ENCODE results near the gene NEURL3. TPM values are rescaled to one million over a fixed set of nuclear protein-coding genes. Genes with fewer than 3 reads are reported as not detected.
"Not testable (repeated sequence)": the region's sequence is repeated elsewhere in the genome, so short reads cannot be mapped to it uniquely, and the experiment has no call there.

The NEURL3 gene
- total RNA-seq, 1 donor from 2014 or later: 7.0 TPM

DNA sequence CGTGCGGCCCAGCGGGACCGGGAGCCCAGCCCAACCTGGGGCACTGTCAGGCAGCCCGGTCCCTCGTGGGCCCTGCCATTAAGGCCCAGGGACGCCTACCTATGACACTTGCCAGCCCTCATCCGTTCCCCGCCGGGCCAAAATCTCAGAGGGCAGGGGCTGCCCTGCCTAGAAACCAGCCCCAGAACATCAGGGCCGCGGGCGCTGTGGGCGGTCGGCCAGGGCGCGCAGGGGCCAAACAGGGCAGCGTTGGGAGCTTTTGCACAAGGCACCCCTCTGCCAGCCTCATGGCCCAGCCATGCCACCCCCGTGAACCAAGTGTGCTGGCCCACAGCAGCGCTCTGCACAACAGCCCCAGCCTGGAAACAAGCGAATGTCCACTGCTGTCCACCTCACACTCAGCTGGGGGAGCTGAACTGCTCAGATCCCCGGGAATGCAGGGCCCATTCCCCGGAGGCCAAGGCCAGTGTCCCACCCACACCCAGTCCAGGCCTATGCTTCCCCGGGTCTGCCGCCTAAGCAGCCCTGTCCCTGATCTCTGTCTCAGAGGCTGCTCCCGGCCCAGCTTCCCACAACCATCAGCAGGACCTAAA, 3.5 kb upstream of the NEURL3 start:
- no peak for DNase-seq (ENCODE audit: extremely low read depth, low read depth, low spot score)

DNA sequence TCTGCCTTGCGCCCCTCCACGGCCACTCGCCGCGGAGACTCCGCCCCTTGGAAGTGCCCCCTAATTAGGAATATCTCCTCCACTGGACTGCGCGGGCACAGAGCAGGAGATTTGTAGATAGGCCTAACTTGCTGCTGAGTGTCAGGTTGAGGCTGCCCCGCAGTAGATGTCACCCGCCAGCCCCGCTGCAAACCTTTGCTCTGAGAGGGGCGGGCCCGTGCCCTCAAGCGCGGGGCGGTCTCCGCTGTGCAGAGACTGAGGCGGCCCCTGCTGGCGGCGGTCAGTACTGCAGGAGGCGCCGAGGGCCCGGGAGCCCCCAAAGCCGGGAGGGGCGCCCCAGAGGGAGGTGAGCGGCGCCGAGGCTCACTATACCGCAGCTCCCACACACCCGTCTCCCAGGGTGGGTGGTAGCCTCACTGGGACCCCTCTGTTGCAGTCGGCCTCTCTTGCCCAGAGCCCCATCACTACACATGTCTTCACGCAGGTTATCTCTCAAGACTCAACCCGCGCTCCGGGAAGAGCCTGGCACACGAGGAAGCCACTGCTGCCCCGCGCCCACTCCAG, 2.9 kb upstream of the NEURL3 start:
- no peak for DNase-seq (ENCODE audit: extremely low read depth, low read depth, low spot score)

DNA sequence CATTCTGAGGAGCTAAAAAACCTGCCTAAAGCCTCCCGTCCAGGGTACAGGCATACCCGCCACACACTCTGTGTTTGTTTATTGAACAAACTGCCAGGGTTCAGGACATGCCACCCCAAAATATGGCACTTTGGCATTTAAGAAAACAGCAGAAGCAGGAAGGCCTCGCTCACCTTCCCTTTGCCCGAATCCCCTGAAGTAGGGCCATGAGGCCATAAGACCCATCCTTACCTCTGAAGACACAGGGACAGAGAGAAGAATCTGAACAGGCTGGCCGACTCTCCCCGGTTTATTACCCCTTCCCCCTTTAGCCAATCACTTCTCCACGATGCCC, 1.7 kb upstream of the NEURL3 start:
- no peak for DNase-seq (ENCODE audit: extremely low read depth, low read depth, low spot score)

DNA sequence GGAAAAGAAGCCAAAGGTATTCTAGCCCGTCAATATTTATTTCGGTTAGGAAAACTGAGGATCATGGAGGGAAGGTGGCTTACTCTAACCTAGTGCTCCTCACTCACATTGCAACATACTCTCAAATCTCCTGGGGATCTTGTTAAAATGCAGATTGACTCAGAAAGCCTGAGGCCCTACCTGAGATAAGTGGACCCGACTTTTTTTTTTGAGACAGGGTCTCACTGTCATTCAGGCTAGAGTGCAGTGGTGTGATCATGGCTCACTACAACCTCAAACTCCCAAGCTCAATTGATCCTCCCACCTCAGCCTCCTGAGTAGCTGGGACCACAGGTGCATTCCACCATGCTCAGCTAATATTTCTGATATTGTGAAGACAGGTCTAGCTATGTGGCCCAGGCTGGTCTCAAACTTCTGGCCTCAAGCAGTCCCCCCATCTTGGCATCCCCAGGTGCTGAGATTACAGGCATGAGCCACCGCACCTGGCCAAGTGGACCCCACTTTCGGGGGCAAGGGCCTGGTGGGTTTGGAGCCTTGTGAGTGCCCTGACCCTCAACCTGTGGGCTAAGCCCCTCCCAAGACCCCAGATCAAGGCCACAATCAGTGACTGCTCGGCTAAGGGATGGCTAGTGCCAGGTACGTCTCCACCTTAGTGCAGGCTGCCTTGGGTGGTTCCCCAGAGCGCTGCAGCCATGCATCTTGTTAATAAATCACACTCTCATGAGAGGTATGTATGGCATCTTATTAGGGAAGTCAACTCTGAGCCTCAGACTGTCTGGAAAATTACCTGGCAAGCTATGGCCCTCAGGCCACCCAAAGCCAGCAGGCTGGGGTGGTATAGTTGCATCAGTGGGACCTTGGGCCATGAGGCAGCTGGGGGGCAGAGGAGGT, 1.1 kb upstream of the NEURL3 start:
- no peak for DNase-seq (ENCODE audit: extremely low read depth, low read depth, low spot score)

DNA sequence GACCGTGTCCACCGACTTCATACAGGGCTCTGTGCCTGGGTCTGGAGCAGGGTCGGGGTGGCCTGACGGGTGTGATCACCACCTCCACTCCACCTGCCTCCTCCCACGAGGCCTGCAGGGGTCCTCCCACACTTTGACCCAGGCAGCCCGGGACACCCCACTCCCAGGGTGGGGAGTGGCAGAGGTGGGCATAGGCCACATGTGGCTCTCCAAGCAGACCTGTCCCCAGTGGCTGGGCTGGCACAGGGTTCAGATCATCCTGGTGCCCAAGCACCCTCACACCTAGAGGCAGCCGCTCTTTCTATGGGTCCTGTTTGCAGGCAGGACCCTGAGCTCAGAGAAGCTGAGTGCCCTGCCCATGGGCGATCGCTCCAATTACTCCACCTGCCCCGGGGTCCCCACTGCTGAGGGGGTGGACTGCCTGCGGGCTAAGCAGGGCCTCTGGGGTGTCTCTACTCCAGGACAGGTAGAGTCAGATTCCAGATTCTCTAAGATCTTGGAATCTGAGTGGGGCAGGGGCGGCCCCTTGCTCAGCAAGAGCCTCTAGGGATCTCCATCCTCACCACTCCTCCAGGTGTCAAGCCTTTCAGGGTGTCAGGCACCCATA, 1.4 kb downstream of the NEURL3 start:
- DNase-seq (ENCODE audit: extremely low read depth, low read depth, low spot score): no peak

DNA sequence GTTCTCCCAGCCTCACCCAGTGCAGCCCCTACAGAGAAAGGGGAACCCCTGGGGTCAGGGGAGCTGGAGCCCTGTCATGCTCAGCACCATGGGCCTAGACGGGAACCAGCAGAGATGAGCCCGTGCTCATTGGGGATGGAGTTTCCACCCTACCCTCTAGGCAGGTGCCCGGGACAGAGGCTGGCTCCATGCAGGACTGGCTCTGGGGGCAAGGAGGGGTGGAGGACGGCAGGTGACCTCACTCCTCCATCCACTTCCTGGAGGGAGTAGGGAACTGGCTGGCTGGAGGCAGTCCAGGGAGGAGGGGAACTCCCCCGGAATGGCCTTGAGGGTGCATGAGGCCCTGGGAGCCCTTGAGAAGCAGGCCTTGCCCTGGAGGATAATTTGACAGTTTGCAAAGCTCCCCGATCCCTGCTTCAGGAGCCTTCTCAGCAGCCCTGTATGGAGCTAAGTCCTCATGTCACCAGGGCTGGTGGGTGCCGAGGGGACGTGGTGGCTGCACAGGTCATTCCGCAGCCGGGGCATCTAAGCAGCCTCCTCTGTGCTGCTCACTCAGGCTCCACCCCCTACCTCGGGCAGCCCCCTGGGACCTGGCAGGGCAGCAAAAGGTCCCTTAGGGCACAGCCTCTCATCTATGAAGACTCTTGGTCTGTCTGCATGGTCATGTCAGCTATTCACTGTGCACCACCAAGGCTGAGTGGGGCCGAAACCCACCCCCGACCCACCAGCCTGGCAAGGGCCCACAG, 2.1 kb downstream of the NEURL3 start:
- DNase-seq (ENCODE audit: extremely low read depth, low read depth, low spot score): no peak

DNA sequence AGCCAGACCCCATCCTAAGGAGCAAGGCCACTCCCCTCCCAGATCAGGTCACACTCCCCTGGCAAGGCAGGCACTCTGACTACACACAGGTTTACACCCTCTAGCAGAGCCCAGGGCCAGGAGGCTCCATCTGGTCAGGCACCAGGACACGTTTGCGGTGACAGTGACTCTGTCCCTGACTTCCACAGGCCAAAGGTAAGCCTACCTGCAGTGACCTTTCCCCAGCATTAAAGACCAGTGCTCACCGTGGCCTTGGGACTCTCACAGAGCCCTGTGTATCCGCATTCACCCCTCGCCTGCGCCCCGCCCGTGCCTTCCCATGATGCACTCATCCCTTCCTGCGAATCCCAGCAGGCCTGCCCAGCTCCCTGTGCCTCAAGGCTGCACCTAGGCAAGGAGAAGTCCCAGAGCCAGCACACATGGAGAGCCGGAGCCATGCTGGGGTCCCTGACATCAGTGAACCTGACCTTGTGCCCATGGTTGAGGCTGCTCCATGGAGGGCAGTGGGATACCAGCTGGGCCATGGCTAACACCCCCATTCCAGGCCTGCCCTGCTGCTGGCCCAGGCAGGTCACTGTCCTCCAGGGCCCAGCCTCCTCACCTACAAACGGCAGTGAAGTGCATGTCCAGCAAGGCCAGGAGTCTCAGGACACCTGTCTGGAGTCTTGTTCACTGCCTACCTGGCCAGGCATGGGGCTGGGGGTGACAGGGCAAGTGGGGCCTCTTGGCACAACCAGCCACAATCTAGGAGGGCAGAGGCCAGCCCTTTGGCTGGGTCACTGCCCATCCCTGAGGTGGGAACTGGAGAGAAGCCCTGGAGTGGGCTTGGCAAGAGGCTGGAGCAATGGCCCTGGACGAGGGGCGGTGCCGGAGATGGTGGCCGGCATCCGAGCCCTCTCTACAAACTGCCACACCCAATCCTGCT, 3.0 kb downstream of the NEURL3 start:
- DNase-seq (ENCODE audit: extremely low read depth, low read depth, low spot score): no peak

DNA sequence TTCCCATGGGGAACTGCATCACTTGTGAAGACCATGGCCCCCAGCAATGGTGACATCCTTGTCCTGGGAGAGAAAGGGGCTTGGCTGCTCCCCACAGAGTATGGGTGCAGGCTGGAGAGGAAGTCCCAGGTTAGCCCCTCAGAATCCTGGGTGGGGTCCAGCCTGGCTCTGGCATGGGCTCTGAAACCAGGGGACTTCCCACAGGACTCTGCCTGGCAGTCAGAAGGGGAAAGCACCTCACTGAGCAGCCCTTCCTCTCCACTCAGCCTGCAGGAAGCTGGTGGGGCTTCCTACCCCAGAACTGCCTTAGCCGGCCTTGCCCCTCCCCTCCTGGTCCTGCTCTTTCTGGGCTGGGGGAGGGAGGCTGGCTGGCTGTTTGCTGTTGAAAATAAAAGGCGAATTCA, 3.7 kb downstream of the NEURL3 start:
- no peak for DNase-seq (ENCODE audit: extremely low read depth, low read depth, low spot score)

DNA sequence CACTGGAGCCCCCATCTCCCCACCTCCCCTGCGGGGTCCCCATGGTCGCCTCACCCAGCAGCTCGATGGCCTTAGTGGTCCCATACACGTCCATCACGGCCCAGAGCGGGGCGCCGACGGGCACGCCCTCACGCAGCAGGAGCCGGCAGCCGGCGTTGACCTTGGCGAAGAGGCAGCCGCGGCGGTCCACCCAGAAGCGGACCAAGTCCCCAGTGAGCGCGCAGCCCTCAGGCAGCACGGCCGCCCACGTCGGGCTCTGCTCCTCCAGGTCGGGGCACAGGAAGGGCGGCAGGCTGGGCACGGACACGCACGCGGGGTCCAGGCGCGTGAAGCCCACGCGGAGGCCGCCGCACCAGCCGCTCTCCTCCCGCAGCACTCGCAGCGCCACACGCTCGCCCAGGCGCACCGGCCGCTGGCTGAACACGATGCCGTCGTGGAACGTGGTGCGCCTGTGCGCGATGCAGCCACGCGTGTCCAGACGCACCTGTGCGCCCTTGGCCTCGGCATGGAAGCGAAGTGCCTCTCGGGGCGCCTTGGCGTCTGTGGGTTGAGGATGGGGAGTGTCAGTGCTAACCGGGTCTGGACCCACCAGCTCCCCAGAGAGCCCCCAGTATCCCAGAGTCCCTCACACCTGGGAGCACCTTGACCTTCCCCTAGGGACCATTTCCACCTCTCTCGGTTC, 4.6 kb downstream of the NEURL3 start:
- no peak for DNase-seq (ENCODE audit: extremely low read depth, low read depth, low spot score)

DNA sequence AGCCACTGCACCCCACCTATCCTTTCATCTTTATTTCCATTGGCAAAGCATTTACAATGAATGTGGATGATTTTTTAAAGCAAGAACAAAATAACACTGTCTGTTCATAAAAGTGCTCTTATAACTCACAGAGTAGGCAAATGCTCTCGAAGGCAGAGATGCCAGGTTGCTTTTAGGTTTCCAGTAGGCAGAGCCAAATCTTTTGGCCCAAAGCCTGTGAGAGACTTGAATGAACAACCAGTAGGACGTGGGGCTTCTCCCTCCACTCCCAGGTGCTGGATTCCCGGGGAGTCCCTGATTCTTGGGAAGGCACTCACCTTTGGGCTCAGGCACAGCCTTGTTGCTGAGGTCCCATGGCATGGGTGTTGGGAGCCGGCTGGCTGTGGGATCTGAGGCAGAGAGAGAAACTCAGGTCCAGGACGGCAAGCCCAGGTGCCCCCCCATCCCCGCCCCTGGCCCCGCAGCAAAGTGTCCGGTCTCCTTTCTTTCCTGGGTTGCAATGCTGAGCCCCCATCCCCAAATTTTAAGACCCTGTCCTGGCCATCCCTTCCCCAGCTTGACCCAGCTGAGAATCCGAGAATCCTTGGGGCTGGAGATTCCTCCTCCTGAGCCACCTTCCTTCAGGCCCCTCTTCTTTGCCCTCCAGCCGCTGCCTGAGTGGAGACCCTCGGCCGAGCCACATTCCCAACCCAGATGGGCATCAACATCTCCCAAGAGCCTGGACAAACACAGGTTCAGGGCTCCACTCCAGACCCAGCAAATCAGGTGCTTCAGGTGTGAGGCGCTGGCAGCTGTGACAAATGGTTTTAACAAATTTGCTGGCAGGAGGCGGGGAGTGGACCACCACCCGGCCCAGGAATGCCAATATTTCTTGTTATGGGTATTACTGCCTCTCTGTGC, 5.8 kb downstream of the NEURL3 start:
- DNase-seq (ENCODE audit: extremely low read depth, low read depth, low spot score): no peak

DNA sequence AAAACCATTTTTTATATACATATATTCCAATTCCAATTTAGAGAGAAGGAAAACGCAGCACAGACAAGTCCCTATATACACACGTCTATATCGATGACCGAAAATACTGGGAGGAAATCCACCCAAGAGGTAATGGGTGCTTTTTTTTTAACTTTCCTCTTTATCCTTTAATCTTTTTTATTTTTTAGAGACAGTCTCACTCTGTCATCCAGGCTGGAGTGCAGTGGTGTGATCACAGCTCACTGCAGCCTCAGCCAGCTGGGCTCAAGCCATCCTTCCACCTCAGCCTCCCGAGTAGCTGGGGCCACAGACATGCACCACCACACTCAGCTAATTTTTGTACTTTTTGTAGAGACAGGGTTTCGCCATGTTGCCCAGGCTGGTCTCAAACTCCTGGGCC, 6.5 kb downstream of the NEURL3 start:
- not testable (repeated sequence) for DNase-seq (ENCODE audit: extremely low read depth, low read depth, low spot score)

DNA sequence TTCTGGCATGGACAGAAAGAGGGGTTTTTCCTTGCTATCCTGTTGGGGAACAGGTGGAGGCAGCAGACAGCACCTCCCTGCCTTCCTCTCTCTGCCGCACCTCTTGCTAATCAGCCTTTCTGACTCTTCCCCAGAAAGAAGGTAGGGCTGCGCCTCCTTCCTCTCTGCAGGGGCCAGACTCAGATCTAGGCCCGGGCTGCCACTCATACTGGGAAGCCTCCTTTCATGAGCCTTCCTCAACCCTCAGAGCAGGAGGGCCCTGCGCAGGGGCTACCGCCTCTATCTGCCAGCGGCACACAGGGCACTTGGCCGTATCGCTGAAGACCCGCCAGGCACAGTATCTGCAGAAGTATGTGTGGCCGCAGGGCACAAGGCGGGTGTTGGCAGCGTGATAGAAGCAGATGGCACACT, 7.1 kb downstream of the NEURL3 start:
- no peak for DNase-seq (ENCODE audit: extremely low read depth, low read depth, low spot score)

DNA sequence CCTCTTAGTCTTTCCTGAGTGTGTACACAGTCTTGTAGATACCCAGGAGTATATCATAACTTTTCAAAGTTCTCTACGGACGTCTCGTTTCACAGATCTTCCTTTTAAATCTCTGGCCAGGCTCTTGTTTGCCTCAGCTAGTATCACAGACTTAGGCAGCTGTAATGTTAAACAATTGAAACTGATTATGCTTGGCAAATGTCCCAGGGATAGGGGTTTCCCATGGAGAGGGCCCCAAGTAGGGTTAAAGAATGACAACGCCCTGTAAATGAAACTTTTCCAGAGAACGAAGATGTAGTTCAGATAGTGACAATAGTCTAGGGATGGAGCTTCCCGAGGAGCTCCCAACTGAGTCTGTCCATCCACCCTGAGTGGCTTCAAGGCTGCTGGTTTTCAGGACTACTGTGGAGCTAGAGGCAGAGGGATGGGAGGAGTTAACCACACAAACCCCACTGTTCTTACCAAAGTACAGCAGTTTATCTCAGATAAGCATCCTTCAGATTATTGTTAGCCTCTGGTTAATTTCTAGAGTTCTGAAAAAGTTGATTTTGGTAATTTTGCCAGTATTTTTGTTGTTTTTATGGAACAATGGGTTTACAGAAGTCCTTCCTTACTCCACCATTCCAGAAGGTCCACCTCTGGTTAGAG, 9.1 kb downstream of the NEURL3 start:
- DNase-seq (ENCODE audit: extremely low read depth, low read depth, low spot score): no peak

DNA sequence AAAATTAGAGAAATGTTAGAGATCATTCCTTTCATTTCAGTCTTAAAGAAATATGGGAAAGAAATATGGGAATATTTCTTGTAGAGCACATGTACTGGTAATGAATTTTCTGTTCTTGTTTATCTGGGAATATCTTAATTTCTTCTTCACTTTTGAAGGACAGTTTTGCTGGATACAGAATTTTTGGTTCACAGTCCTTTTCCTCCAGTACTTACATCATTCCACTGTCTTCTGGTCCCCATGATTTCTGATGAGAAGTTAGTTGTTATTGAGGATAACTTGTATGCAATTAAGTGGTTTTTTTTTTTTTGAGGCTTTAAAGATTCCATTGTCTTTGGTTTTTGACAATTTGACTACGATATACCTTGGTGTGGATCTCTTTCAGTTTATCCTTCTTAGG, 11.0 kb downstream of the NEURL3 start:
- no peak for DNase-seq (ENCODE audit: extremely low read depth, low read depth, low spot score)

DNA sequence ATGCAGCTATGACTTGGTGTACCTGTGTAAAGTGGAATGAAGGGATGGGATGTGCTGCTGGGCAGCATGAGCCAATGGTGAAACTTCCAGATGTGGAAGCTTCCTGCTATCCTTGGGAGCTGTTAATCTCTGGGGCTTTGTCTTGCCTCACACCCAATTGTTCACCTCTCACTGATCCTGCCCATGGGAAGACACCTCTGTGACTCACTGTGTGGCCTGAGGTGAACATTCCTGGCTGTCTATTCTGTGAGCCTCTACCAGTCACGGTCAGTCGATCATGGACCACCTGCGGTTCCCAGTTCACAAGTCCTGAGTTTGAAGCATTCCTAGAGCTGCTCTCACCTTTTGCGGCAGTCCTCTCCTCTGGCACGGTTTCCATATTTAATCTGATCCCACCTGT, 12.1 kb downstream of the NEURL3 start:
- no peak for DNase-seq (ENCODE audit: extremely low read depth, low read depth, low spot score)

DNA sequence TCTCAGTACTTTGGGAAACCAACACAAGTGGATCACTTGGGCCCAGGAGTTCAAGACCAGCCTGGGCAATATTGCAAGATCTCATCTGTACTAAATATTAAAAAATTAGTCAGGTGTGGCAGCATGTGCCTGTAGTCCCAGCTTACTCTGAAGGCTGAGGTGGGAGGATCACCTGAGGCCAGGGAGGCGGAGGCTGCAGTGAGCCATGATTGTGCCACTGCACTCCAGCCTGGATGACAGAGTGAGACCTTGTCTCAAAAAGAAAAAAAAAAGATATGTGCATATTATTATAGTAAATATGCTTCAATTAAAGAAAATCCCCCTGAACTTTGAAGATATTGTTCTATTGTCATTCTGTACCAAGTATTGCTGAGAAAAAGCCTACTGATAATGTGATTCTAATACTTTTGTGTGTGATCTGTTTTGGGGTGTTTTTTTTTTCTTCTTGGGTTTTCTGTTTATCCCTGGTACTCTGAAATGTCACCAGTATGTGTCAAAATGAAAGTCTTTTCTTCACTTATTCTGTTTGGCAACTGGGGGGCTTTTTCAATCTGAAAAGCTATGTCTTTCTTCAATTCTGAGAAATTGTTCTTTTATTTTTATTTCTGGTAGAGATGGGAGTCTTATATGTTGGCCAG, 13.2 kb downstream of the NEURL3 start:
- DNase-seq (ENCODE audit: extremely low read depth, low read depth, low spot score): no peak

DNA sequence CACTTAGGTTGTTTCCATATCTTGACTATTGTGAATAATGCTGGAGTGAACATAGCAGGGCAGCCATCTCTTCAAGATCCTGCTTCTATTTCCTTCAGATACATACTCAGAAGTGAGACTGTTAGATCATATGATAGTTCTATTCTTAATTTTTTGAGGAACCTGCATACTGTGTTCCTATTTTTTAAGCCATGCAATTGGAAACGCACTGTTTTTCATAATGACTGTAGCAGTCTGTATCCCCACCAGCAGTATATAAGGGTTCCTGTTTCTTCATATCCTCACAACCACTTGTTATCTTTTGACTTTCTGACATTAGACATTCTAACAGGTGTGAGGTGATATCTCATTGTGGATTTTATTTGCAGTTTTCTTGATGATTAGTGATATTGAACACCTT, 15.5 kb downstream of the NEURL3 start:
- no peak for DNase-seq (ENCODE audit: extremely low read depth, low read depth, low spot score)

Data from glomerular endothelial cell (primary cell).